ENCODE results near the gene NPHS1.

GRCh38 chr19:35832054-35832453 is 20.2 kb downstream of the NPHS1 start:
- TF ChIP-seq RXRA (IDR thresholded peaks at IDR 0.05) (no peak), CTCF (IDR thresholded peaks at IDR 0.05; ENCODE audit: low read depth, low read length, missing input control) (no peak), YY1 (IDR thresholded peaks at IDR 0.05) (no peak), JUND (IDR thresholded peaks at IDR 0.05) (no peak), FOXA2 (IDR thresholded peaks at IDR 0.05) (no peak), SP1 (IDR thresholded peaks at IDR 0.05) (no peak), GABPA (IDR thresholded peaks at IDR 0.05 in 1 of 2, conservative IDR thresholded peaks at IDR 0.05 in 1 of 2) (no peak), FOXA1 (IDR thresholded peaks at IDR 0.05) (no peak), MAX (IDR thresholded peaks at IDR 0.05) (no peak), ZBTB33 (IDR thresholded peaks at IDR 0.05) (no peak), EGR1 (IDR thresholded peaks at IDR 0.05; ENCODE audit: low read depth in 2 of 2) (no peak)

All from liver (tissue), 3 donors.